ENCODE measurements around the gene BAIAP3. TPM values are rescaled to one million over a fixed set of nuclear protein-coding genes. Genes with fewer than 3 reads are reported as not detected.

BAIAP3 gene
- total RNA-seq, 1 donor from 2014 or later = 0.66 TPM

DNA sequence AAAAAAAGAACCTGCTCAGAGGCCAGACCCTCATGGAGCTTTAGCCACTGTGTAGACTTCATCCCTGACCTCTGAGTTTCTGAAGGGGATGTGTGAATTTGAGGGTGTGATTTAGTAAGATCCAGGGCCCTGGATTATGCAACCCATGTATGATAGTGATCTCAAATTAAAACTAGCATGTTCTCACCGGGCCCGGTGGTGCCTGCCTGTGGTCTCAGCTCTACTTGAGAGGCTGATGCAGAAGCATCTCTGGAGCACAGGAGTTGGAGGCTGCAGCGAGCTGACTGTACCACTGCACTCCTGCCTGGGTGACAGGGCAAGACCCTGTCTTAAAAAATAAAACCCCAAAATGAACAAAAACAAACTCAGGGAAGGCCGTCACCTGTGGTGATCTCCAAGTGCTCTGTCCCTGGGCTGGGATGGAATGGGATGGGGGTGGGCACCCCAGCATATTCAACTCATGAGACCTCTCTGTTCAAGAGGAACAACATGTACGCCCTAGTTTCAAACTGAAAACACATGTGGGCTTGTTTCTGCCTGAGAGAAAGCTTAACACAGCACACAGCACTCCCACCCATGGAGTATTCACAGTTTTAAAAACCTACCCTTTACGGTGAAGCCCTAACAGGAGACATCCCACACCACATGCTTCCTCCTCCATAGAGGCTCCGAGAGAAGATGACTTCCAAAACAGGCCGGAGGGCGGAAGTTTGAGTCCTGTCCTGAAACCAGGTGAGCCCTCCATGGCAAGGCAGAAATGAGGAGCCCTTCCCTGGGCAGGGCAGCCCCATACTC is 48.4 kb downstream of the BAIAP3 start:
- intact Hi-C loops (cut with micrococcal nuclease) = no loop called here

DNA sequence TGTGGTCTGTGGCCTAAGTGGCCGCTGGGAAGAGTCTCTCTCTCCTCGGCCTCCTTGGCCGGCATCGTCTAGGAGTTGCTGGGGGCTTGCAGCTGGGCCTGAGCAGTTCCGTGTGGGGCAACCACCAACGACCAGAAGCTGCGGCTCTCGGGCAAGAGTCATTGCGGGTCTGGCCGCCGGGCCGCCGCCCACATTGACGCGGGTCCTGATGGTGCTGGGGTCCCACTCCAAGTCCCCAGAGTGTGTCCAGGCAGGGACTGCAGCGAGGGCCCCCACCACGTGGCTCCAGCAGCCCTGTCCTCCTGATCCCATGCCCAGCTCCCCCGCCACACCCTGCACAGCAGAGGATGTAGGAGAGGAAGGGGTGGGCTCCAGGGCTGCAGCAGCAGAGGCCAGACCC is 50.1 kb downstream of the BAIAP3 start:
- intact Hi-C loops (cut with micrococcal nuclease) = no loop called here

DNA sequence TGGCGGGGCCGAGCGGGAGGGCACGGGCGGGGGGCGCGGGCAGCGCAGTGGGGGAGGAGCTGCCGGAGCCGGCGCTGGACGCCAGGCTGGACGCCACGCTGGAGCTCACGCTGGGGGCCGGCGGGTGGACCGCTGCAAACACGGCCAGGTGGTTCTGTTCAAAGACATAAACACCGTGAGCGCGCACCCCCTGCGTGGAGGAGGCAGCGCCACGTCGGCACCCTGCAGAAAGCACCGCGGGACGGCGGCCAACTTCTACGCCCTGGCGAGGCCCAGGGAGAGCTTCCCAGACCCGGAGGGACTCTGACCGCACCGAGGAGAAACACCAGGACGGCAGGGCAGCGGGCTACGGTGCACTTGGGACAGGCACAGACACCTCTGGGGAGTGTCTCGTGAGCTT is 51.8 kb downstream of the BAIAP3 start:
- intact Hi-C loops (cut with micrococcal nuclease) = no loop called here

DNA sequence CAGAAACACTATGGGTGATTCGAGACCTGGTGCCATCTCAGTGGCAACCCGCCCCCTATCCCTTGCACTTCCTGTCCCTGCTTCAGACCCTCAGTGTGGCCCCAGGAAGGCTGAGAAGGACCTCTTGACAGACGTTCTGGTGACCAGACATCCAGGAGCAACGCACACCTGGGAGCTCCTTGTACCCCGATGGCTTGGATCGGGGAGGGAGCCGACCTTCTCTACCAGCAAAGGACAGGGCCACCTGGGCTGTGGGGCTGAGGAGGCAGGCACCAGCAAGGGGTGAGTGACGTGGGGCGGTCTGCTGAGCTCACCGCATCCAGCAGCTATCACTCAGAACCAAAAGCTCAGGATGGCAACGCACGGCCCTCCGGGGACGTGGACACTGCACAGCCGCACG is 53.9 kb downstream of the BAIAP3 start:
- intact Hi-C loops (cut with micrococcal nuclease) = no loop called here

DNA sequence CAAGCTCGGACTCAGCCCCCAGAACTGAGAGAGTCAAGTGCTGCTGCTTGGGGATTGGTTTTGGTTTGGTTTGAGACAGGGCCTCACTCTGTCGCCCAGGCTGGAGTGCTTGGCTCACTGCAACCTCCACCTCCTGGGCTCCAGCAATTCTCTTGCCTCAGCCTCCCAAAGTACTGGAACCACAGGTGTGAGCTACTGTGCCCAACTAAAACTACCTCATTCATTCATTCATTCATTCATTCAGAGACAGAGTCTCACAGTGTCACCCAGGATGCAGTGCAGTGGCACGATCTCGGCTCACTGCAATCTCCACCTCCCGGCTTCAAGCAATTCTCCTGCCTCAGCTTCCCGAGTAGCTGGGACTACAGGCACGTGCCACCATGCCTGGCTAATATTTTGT is 56.3 kb downstream of the BAIAP3 start:
- intact Hi-C loops (cut with micrococcal nuclease) = no loop called here

DNA sequence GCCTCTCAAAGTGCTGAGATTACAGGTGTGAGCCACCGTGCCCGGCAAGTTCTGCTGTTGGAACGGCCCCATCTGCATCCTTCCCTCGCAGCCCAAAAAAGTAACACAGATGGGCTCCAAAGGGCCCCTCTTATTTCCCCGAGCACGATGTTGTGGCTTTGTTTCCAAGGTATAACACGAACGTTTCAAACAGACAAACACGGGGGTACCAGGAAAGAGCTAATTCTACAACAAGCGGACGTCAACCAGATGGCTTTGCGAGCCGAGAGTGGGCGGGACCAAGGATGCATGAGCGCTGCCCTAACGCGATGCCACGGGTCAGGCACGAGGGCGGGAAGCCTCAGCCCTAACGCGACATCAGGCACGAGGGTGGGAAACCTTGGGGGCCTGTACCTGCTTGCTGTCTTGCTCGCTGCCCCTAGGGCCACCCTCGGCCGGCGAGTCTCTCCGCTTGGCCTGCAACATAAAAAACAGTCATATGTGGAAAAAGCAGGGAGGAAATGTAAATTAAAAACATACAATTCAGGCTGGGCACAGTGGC is 56.9 kb downstream of the BAIAP3 start:
- intact Hi-C loops (cut with micrococcal nuclease) = no loop called here

DNA sequence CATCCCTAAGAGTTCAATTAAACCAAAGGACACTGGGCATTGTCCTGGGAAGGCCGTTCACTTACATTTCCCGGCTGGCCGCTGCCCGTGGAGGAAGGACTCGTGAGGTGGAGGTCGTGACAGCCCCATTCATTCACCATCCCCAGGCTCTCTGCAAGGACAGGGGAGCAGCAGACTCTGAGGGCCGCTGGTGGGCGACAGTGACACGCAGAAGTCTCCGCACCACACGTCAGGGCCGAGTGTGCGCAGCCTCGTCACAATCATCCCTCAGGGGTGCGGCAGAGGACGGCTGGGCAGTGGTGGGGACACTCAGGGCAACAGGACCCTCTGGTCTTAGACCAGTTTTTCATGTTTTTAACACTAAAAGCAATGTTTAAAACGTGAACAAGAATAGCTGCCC is 59.4 kb downstream of the BAIAP3 start:
- intact Hi-C loops (cut with micrococcal nuclease) = no loop called here

DNA sequence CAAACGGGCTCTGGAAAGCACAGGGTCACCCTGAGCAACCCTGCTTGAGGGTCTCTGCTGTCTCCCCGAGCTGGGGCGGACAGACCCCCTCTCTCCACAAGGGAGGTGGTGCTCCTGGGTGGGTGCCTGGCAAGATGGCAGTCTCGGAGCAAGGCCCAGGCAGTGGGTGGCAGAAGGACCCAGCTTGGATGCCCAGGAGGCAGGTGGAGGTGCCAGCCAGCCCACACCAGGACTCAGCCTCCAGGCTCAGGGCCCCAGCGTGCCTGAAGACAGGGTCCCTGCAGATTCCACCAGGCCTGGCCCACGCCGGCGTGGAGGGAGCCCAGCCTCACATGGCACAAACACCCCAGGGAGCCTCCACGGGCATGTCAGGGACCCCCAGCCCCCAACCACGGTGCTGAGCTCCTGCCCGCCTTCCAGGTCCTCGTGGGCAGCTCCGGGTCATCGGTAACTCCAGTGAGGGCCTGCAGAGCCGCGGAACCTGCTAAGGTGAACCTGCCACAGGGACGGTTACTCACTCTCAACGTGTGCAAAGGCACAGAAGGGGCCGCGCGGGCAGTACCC is 60.2 kb downstream of the BAIAP3 start:
- intact Hi-C loops (cut with micrococcal nuclease) = no loop called here

DNA sequence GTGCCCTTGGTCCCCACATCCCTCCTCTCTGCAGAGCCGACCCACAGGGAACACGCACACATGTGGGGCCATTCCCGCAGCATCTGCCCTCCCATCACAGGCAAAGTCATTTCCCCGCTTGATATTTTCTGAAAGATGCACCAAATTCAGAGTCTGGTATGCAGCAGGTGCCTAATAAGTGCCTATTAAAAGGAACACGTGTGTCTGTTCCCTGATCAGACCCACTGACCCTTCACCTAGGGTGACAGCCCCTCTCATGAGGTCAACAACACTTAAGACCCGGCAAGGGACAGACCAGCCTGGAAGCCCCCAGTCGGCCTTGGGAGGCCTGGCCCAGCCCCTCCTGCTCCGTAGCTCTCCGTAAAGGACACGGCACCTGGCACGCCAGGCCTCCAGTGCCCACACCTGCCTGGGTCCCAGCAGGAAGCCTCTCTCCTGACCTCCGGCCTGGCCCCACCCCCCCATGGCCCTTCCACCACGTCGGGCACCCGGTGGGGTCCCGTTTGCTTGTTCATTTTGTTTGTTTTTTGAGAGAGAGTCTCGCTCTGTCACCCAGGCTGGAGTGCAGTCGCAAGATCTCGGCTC is 61.0 kb downstream of the BAIAP3 start:
- intact Hi-C loops (cut with micrococcal nuclease) = no loop called here

DNA sequence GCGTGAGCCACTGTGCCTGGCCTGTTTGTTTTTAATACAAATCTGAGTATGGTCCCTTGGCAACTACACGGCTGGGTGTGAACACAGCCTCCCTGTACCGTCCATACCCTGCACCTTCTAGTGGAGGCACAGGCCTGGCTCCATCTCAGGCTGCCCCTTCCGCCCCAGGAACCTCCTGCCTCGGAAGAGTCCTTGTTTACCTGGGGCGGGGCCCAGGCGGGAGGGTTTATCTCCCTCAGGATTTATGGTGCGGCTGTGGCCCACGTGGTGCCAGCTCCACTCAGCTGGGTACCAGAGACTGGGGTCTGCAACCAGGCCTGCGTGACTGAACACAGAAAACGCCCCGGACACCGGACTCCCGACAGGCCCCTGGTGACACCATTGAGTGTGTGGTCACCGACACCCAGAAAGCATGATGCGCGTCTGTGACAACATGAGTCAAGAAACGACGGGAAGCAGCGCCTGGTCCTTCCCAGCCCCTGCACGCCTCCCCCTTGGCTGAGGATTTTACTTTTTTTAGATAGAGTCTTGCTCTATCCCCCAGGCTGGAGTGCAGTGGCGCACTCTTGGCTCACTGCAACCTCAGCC is 62.1 kb downstream of the BAIAP3 start:
- intact Hi-C loops (cut with micrococcal nuclease) = no loop called here

DNA sequence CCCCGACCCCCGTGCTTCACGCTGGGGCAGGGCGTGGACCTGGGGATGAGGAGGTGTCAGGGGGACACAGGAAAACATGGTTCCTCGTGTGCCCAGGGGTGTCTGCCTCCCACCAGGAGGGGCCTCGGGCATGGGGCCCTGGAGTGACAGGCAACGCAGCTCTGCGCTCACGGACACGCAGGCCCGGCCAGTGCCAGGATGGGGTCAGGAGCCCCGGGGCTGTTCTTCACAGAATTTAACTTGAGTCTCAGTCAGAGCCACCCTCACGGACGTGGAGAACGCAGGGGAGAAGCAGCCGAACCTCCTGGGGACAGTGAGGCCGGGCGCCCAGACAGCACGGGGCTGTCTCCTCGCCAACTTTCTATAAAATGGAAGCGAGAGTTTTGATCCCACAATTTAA is 64.3 kb downstream of the BAIAP3 start:
- intact Hi-C loops (cut with micrococcal nuclease) = no loop called here

DNA sequence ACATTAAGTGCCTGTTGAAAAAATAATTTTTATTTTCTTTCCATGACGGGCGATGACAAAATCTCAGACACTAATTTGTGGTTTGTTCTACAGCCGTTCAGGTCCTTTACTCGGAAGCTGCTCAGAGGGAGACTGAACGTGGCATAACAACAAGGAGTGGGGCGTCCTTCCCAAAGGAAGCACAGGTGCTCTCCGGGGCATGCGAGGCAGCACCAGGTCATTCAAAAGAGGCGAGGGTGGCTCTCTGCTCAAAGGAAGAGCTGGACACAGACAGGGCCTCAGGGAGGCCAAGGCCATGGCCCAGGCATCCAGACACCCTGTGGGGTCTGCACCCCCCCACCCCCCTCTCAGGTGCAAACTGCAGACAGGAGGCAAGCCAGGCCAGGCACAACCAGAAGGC is 64.9 kb downstream of the BAIAP3 start:
- intact Hi-C loops (cut with micrococcal nuclease) = no loop called here

Other genes starting within 250 kb of the BAIAP3 start
- gene C1QTNF8, start 237.4 kb upstream of the BAIAP3 start, total RNA-seq = not detected in 2 replicates
- 0.32 and 0.66 TPM in 2 replicates for gene CACNA1H, start 180.5 kb upstream of the BAIAP3 start, total RNA-seq
- not detected in 2 replicates for gene TPSG1, start 108.4 kb upstream of the BAIAP3 start, total RNA-seq
- gene TPSB2, start 103.5 kb upstream of the BAIAP3 start, total RNA-seq = not detected in 2 replicates
- gene TPSAB1, start 92.9 kb upstream of the BAIAP3 start, total RNA-seq = not detected in 2 replicates
- gene TPSD1, start 77.6 kb upstream of the BAIAP3 start, total RNA-seq = not detected in 2 replicates
- gene UBE2I, start 24.0 kb upstream of the BAIAP3 start, total RNA-seq = 210 and 217 TPM in 2 replicates
- 43.3 and 44.4 TPM in 2 replicates for gene TSR3, start 18.2 kb downstream of the BAIAP3 start, total RNA-seq
- gene GNPTG, start 18.3 kb downstream of the BAIAP3 start, total RNA-seq = 26.0 and 34.6 TPM in 2 replicates
- gene UNKL, start 81.1 kb downstream of the BAIAP3 start, total RNA-seq = 31.2 and 31.7 TPM in 2 replicates
- 14.8 and 16.4 TPM in 2 replicates for gene UQCC4, start 87.1 kb downstream of the BAIAP3 start, total RNA-seq
- not detected in 2 replicates for gene PERCC1, start 97.4 kb downstream of the BAIAP3 start, total RNA-seq
- gene CCDC154, start 110.9 kb downstream of the BAIAP3 start, total RNA-seq = 1.4 and 2.2 TPM in 2 replicates
- gene CLCN7, start 141.4 kb downstream of the BAIAP3 start, total RNA-seq = 51.9 and 53.9 TPM in 2 replicates
- gene PTX4, start 155.3 kb downstream of the BAIAP3 start, total RNA-seq = not detected in 2 replicates
- gene TELO2, start 159.7 kb downstream of the BAIAP3 start, total RNA-seq = 61.4 and 61.9 TPM in 2 replicates
- gene TMEM204, start 200.0 kb downstream of the BAIAP3 start, total RNA-seq = 39.4 and 40.3 TPM in 2 replicates